ENCODE data around the gene PAQR9. TPM values are rescaled to one million over a fixed set of nuclear protein-coding genes. Genes with fewer than 3 reads are reported as not detected.

The PAQR9 gene
- total and polyA plus RNA-seq, 8 donors, result not detected

GRCh38 chr3:143002727-143003126, 39.3 kb upstream of the PAQR9 start:
- TF ChIP-seq EP300 (IDR thresholded peaks at IDR 0.05) (no peak), POLR2AphosphoS5 (IDR thresholded peaks at IDR 0.05) (no peak), CTCF (IDR thresholded peaks at IDR 0.05) (no peak), POLR2A (IDR thresholded peaks at IDR 0.05) (no peak)
- no peak for DNase-seq
- H3K4me3 ChIP-seq, result peak overlapping the region; percentile 75 to 100 (median 90)
- no peaks in the 10 kb centered on the region for H3K9me3 ChIP-seq
- no peaks in the 10 kb centered on the region for H3K36me3 ChIP-seq
- WGBS, 5 donors, result 2 to 7% (median 3%) methylated on average over 9 of the region's 9 CpGs
- H3K27ac ChIP-seq, result peak overlapping the region in 1 of 5 donors; percentile 95
- H3K27me3 ChIP-seq, result no peaks in the 10 kb centered on the region
- intact Hi-C loops (cut with DNase I; ENCODE audit: low total_unique reads), result no loop called here
- H3K4me1 ChIP-seq, result peaks cover 14 to 72% (median 60%) of the 10 kb centered on the region in 4 donors

- Histone ChIP-seq H3K4me3 (peak overlapping the region; percentile 75 to 100 (median 90)), H3K9me3 (no peaks in the 10 kb centered on the region), H3K27me3 (no peaks in the 10 kb centered on the region), H3K36me3 (no peaks in the 10 kb centered on the region), H3K4me1 (peaks cover 11 to 67% (median 57%) of the 10 kb centered on the region in 4 donors), H3K27ac (peak overlapping the region; percentile 86 to 95 (median 95))
- WGBS, 5 donors, result 0 to 1% (median 0%) methylated on average over 19 of the region's 19 CpGs
- intact Hi-C loops (cut with DNase I; ENCODE audit: low total_unique reads), result no loop called here
- TF ChIP-seq CTCF (IDR thresholded peaks at IDR 0.05) (no peak), EP300 (IDR thresholded peaks at IDR 0.05) (no peak), POLR2A (IDR thresholded peaks at IDR 0.05) (no peak), POLR2AphosphoS5 (IDR thresholded peaks at IDR 0.05) (no peak)
- peak in 1 of 2 donors; percentile 48 for DNase-seq
These were observed 38.7 kb upstream of the PAQR9 start for GRCh38 chr3:143002083-143002712.

- TF ChIP-seq EP300 (IDR thresholded peaks at IDR 0.05) (no peak), POLR2AphosphoS5 (IDR thresholded peaks at IDR 0.05) (peak; percentile 81 to 91 (median 89)), POLR2A (IDR thresholded peaks at IDR 0.05) (peak in 2 of 4 donors; percentile 4 to 10), CTCF (IDR thresholded peaks at IDR 0.05) (no peak)
- H3K36me3 ChIP-seq, result no peaks in the 10 kb centered on the region
- H3K9me3 ChIP-seq, result no peaks in the 10 kb centered on the region
- H3K27ac ChIP-seq, result peak within 1 kb of the TSS; percentile 86 to 95 (median 95)
- DNase-seq, result peak; percentile 95 to 99
- peak within 1 kb of the TSS; percentile 75 to 100 (median 90) for H3K4me3 ChIP-seq
- no peaks in the 10 kb centered on the region for H3K27me3 ChIP-seq
- 0 to 1% (median 0%) methylated on average over 33 to 55 of the region's 55 CpGs for WGBS, 5 donors
- H3K4me1 ChIP-seq, result peaks cover 11 to 61% (median 54%) of the 10 kb centered on the region in 4 donors
- intact Hi-C loops (cut with DNase I; ENCODE audit: low total_unique reads), result no loop called here
These were observed 38.1 kb upstream of the PAQR9 start, which contains the start of gene U2SURP for GRCh38 chr3:143001369-143002082. Gene U2SURP, plus strand, starts transcription at chr3:143001570. Its CDS starts 59 bp downstream, at chr3:143001629.

- Histone ChIP-seq H3K4me3 (peak overlapping the region; percentile 75 to 100 (median 90)), H3K36me3 (no peaks in the 10 kb centered on the region), H3K9me3 (no peaks in the 10 kb centered on the region), H3K27me3 (no peaks in the 10 kb centered on the region), H3K27ac (peak overlapping the region; percentile 86 to 95 (median 95)), H3K4me1 (peaks cover 11 to 56% (median 51%) of the 10 kb centered on the region in 4 donors)
- TF ChIP-seq POLR2AphosphoS5 (IDR thresholded peaks at IDR 0.05) (no peak), POLR2A (IDR thresholded peaks at IDR 0.05) (peak in 1 of 4 donors; percentile 18), CTCF (IDR thresholded peaks at IDR 0.05) (no peak), EP300 (IDR thresholded peaks at IDR 0.05) (no peak)
- no peak for DNase-seq
- intact Hi-C loops (cut with DNase I; ENCODE audit: low total_unique reads), result no loop called here
- 0 to 1% (median 0%) methylated on average over 11 to 15 of the region's 15 CpGs for WGBS, 5 donors
These were observed 37.5 kb upstream of the PAQR9 start for GRCh38 chr3:143001034-143001368.

Measured in stomach (tissue), 9 donors.